ENCODE data around the gene CIDEB. TPM values are rescaled to one million over a fixed set of nuclear protein-coding genes. Genes with fewer than 3 reads are reported as not detected.
A peak's percentile ranks its signal among the peaks of the same experiment; 100 is the strongest.

CIDEB gene
- total and polyA plus RNA-seq, 2 of the 8 experiments (the other 6 are each of a cell fraction or from before 2014, with no cell fraction given) = 0.11 TPM; not detected in 1

DNA sequence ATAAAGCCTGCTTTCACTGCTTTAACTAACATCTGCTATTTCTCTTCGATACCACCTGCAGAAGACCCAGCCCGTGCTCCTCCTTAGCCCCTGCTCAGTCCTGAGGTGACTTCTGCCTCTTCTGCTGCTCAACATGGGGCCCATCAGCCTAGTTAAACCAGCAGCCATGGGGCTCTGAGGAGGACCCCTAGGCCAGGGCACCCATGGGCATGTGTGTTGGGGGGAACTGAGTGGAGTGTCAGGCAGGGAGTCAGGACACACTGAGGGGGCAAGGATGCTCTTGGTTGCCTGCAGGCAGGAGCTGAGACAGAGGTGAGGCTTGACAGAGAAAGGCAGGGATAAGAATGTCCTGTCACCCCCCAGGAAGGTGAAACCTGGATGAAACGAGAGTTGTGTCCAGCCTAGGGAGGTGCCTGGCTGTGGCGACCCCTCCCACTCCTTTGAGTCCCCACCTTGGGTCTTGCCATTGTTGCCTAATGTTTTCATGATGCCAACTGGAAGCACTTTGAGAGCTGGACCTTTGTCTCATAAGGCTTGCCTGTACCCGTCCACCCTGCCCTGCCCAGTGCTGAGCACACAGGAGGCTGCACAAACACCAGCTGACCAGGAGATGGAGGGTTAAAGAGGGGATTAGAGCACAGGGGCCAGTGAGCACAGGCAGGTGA is 23.8 kb downstream of the CIDEB start:
- Histone ChIP-seq H3K9ac (replicated peaks in 1 of 4; ENCODE audit: extremely low read depth in 1 of 4, low read depth in 3 of 4, low read length in 3 of 4) (no peak overlapping the region; a peak in 1 of 7 replicates), H3K56ac (replicated peaks; ENCODE audit: insufficient read length, low read depth, low read length) (no peak overlapping the region), H2BK120ac (replicated peaks; ENCODE audit: low read depth, low read length) (no peak overlapping the region), H2BK20ac (ENCODE audit: low read length) (no peak overlapping the region), H2AFZ (ENCODE audit: low read length) (no peak overlapping the region), H2BK12ac (ENCODE audit: low read depth, low read length) (no peak overlapping the region), H2AK5ac (ENCODE audit: low read depth, low read length) (0 out of 2 replicates have a peak overlapping the region, but pooled peaks have one; percentile 13), H3K23me2 (ENCODE audit: low read depth, low read length) (no peaks in the 10 kb centered on the region), H2BK5ac (ENCODE audit: low read depth, low read length) (no peak overlapping the region; the same call in 1 of the 2 replicates), H3K23ac (ENCODE audit: insufficient read length) (no peak overlapping the region), H4K8ac (ENCODE audit: extremely low read depth, insufficient read depth, low read length) (no peak overlapping the region), H4K5ac (ENCODE audit: insufficient read length, low read depth, low read length) (no peak overlapping the region), H3K27me3 (replicated peaks in 1 of 4; ENCODE audit: control insufficient read depth in 3 of 4, extremely low read depth in 1 of 4, insufficient read depth in 3 of 4, low read length in 3 of 4) (no peaks in the 10 kb centered on the region), H3K18ac (ENCODE audit: extremely low read depth, low read length) (no peak overlapping the region), H3K4me1 (replicated peaks in 1 of 4; ENCODE audit: control insufficient read depth in 3 of 4, insufficient read depth in 4 of 4, low read length in 3 of 4) (no peaks in the 10 kb centered on the region), H4K91ac (replicated peaks; ENCODE audit: insufficient read length, low read length) (no peak overlapping the region), H3K4ac (replicated peaks; ENCODE audit: insufficient read length, low read depth, low read length) (no peak overlapping the region), H3K4me2 (ENCODE audit: insufficient read depth in 1 of 2, low read depth in 2 of 2, low read length in 2 of 2) (no peak overlapping the region), H3K14ac (ENCODE audit: insufficient read length) (no peak overlapping the region), H3K36me3 (ENCODE audit: control insufficient read depth in 2 of 4, insufficient read depth in 4 of 4, low read length in 3 of 4) (no peaks in the 10 kb centered on the region), H3K79me1 (ENCODE audit: low read depth, low read length) (no peaks in the 10 kb centered on the region; the same call in 1 of the 2 replicates), H3K9me3 (ENCODE audit: insufficient read depth in 2 of 2, low read depth in 1 of 2, low read length in 1 of 2) (no peaks in the 10 kb centered on the region), H3K4me3 (ENCODE audit: extremely low read depth in 1 of 4, insufficient read depth in 2 of 4, low read depth in 3 of 4, low read length in 4 of 4) (no peak overlapping the region), H4K20me1 (replicated peaks in 1 of 2; ENCODE audit: control insufficient read depth in 1 of 2, insufficient read depth in 2 of 2, low read length in 2 of 2) (peaks cover 0 to 3% of the 10 kb centered on the region in 2 experiments), H3K79me2 (ENCODE audit: control insufficient read depth in 1 of 2, insufficient read depth in 2 of 2, low read length in 2 of 2) (no peaks in the 10 kb centered on the region), H2BK15ac (ENCODE audit: low read length) (no peak overlapping the region), H3K27ac (ENCODE audit: low read depth, low read length) (no peak overlapping the region)
- TF ChIP-seq SP2 (IDR thresholded peaks at IDR 0.05; ENCODE audit: low read length) (no peak), SAP30 (IDR thresholded peaks at IDR 0.05; ENCODE audit: insufficient read depth, insufficient replicate concordance, low read length) (no peak), KDM1A (IDR thresholded peaks at IDR 0.05; ENCODE audit: borderline replicate concordance, low read length) (no peak), KDM4A (IDR thresholded peaks at IDR 0.05; ENCODE audit: low read depth, low read length, severe bottlenecking) (no peak), CTBP2 (IDR thresholded peaks at IDR 0.05; ENCODE audit: borderline replicate concordance, insufficient read depth, insufficient read length, low read length) (no peak), ASH2L (IDR thresholded peaks at IDR 0.05; ENCODE audit: low read length) (no peak), CHD2 (IDR thresholded peaks at IDR 0.05; ENCODE audit: low read length) (no peak), YY1 (IDR thresholded peaks at IDR 0.05; ENCODE audit: low read depth, low read length) (no peak), BCL11A (IDR thresholded peaks at IDR 0.05; ENCODE audit: low read depth in 2 of 2, low read length in 2 of 2) (no peak)
- FAIRE-seq = no peak
- POLR2A ChIA-PET (ENCODE audit: partially characterized antibody) = interaction anchor here (0.7 to 3.8 kb wide), 12 partner anchors 8 to 190 kb away, joined by 3 to 13 read pairs (median 4); partner anchors contain the start of genes DHRS1, LTB4R, NOP9 and PCK2
- WGBS, 2 experiments (ENCODE audit: extremely low coverage in 1 of 2, insufficient coverage in 1 of 2, insufficient read length in 1 of 2, insufficient replicate concordance in 2 of 2, low coverage in 1 of 2, low lambda C conversion rate in 2 of 2, missing lambda C conversion rate in 1 of 2) = 94% methylated on average over 5 of the region's 5 CpGs; no CpG with 5 or more reads in 1 of the 2 experiments
- CTCF ChIA-PET (ENCODE audit: partially characterized antibody) = interaction anchor here (0.8 to 11.5 kb wide), 7 partner anchors 8 to 50 kb away, joined by 3 to 137 read pairs (median 35); partner anchors contain the start of genes CIDEB, DHRS1, LTB4R2 and NOP9
- no peak for DNase-seq (ENCODE audit: low read depth in 1 of 2, low spot score in 2 of 2)
